Heart left ventricle (tissue), 13 donors: ENCODE results near the gene MSGN1.

Source experiments
- POLR2A ChIP-seq, 2 donors: fragments of 450-650 bp; IDR thresholded peaks; one replicate each; pipeline ENCODE4 v1.6.1; 2017; ENCODE audit warnings: antibody characterized with exemption in 2 of 2, mild to moderate bottlenecking in 2 of 2, moderate library complexity in 2 of 2
- TF ChIP-seq, protein P1 (sequence below), 12 donors: fragments of 200-600 bp; sonication (generic) in 4 of 12; IDR thresholded peaks; one replicate each; pipeline versions ENCODE4 v1.5.0 to v1.8.0; 2018 to 2022; ENCODE audit warnings: antibody characterized with exemption in 12 of 12, mild to moderate bottlenecking in 5 of 12
- donor health status: ischemic (EF 13 %, LVEDD 7.1; RV severe dilation, severe dysfunction).
- donor health status: DM: no; HTN: yes; CAD: no.
- donor health status: DM: no; HTN: no; CAD: no.
- donor health status: ischemic (EF 25% LVEDD 6.9; RV normal size, moderate dysfunction).
- donor health status: ischemic (EF 25% LVEDD 5.7; RV mildly dilated, moderate dysfunction).
- donor health status: ischemic (EF 35%, LVEDD 5.7; RV mildly dilated, moderate dysfunction).
- donor health status: nonischemic (EF 11% LVEDD 7.7; RV severe dilation, severe dysfunction).
- donor health status: DM: yes; HTN: yes; CAD: no.
- donor health status: PGD.
- donor health status: ischemic (EF 29% LVEDD 5.4; RV normal size, mild dysfunction).
- donor health status: nonischemic (EF 23%, LVEDD 6.1; RV moderate dilation, normal function).

DNA sequence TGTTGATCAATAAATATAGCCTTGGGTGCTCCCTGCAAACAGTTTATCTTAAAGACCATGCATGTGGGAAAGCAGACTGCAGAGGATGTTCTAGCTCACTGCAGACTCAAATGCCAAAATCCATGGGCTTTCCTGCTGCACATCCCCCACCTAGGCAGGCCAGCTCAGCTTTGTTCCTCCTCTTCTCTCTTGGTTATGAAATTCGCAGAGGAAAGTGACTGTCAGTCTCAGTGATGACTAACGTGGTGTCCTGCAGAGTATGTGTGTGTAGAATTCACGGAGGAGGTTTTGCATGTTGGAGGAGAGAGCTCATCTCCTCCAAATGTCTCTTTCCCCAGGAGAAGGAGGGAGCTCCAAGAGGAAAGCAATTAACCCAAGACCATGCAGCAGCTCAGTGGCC lies 40.8 kb downstream of the MSGN1 start:
- TF ChIP-seq, protein P1, sequence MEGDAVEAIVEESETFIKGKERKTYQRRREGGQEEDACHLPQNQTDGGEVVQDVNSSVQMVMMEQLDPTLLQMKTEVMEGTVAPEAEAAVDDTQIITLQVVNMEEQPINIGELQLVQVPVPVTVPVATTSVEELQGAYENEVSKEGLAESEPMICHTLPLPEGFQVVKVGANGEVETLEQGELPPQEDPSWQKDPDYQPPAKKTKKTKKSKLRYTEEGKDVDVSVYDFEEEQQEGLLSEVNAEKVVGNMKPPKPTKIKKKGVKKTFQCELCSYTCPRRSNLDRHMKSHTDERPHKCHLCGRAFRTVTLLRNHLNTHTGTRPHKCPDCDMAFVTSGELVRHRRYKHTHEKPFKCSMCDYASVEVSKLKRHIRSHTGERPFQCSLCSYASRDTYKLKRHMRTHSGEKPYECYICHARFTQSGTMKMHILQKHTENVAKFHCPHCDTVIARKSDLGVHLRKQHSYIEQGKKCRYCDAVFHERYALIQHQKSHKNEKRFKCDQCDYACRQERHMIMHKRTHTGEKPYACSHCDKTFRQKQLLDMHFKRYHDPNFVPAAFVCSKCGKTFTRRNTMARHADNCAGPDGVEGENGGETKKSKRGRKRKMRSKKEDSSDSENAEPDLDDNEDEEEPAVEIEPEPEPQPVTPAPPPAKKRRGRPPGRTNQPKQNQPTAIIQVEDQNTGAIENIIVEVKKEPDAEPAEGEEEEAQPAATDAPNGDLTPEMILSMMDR (IDR thresholded peaks at IDR 0.05): no peak
- no peak for TF ChIP-seq POLR2A (IDR thresholded peaks at IDR 0.05)
